H1 (cell line): Measurements from ENCODE around the gene USP38.

ENCODE experiments used
- CBX5 ChIP-seq: fragments of 300-800, 300-1000 bp; sonication (generic); IDR thresholded peaks from 2 replicates; pipeline ENCODE4 v1.7.1; 2016; ENCODE audit warnings: antibody characterized with exemption, low read length, low read depth
- CEBPB ChIP-seq: IDR thresholded peaks from 2 replicates; pipeline ENCODE4 v1.6.1; 2012; ENCODE audit warnings: low read depth, low read length
- CHD1 ChIP-seq: IDR thresholded peaks from 2 replicates; pipeline ENCODE4 v1.6.1; 2012; ENCODE audit warnings: low read depth, low read length, improper control_type of control experiment
- KDM1A ChIP-seq: fragments of 200-600, 300-600 bp; sonication (generic); IDR thresholded peaks from 2 replicates; pipeline ENCODE4 v1.7.1; 2016; ENCODE audit warnings: mild to moderate bottlenecking, low read length, borderline replicate concordance
- SAP30 ChIP-seq: fragments of 300-600 bp; sonication (generic); IDR thresholded peaks from 2 replicates; pipeline ENCODE4 v1.7.1; 2012; ENCODE audit warnings: low read length, moderate library complexity, mild to moderate bottlenecking, inconsistent platforms; ENCODE audit not compliant: insufficient read depth, insufficient replicate concordance
- ZNF274 ChIP-seq: IDR thresholded peaks from 2 replicates; pipeline ENCODE4 v1.7.0; 2012; ENCODE audit warnings: low read length, borderline replicate concordance; ENCODE audit errors: extremely low read depth
- TF ChIP-seq, protein P1 (sequence below): IDR thresholded peaks from 2 replicates; pipeline ENCODE4 v1.6.1; 2011; ENCODE audit warnings: low read depth, mild to moderate bottlenecking, low read length; ENCODE audit not compliant: insufficient read depth
- TF ChIP-seq, protein P2 (sequence below), 3 experiments: IDR thresholded peaks; 1 replicate in 2 of 3; 2 replicates in 1 of 3; pipeline versions ENCODE4 v1.5.1 to v1.6.1; 2011; ENCODE audit warnings: low read length in 3 of 3, mild to moderate bottlenecking in 3 of 3, inconsistent platforms in 2 of 3, low read depth in 1 of 3, moderate library complexity in 1 of 3; ENCODE audit not compliant: insufficient read depth in 1 of 3; ENCODE audit errors: control extremely low read depth in 1 of 3

DNA sequence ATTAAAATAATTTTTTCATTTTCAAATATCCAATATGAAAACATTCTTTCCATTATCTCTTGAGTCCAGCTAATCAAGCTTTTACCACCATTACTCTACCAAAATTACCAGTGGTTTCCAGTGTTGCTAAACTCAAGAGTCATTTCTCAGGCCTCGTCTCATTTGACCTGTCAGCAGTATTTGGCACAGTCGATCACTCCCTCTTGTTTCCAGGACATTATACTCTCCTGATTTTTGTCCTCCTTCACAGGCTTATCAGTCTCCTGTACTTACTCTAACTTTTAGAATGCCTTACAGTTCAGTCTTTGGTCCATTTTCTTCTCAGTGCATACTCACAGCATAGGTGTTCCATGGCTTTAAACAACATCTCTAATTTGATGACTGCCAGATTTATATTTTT, 11.6 kb downstream of the USP38 start:
- TF ChIP-seq, protein P1, sequence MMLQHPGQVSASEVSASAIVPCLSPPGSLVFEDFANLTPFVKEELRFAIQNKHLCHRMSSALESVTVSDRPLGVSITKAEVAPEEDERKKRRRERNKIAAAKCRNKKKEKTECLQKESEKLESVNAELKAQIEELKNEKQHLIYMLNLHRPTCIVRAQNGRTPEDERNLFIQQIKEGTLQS, result no peak
- TF ChIP-seq CHD1 (no peak), KDM1A (no peak), CBX5 (no peak), SAP30 (no peak), ZNF274 (no peak), CEBPB (no peak)
- TF ChIP-seq, protein P2, sequence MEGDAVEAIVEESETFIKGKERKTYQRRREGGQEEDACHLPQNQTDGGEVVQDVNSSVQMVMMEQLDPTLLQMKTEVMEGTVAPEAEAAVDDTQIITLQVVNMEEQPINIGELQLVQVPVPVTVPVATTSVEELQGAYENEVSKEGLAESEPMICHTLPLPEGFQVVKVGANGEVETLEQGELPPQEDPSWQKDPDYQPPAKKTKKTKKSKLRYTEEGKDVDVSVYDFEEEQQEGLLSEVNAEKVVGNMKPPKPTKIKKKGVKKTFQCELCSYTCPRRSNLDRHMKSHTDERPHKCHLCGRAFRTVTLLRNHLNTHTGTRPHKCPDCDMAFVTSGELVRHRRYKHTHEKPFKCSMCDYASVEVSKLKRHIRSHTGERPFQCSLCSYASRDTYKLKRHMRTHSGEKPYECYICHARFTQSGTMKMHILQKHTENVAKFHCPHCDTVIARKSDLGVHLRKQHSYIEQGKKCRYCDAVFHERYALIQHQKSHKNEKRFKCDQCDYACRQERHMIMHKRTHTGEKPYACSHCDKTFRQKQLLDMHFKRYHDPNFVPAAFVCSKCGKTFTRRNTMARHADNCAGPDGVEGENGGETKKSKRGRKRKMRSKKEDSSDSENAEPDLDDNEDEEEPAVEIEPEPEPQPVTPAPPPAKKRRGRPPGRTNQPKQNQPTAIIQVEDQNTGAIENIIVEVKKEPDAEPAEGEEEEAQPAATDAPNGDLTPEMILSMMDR (IDR thresholded peaks at IDR 0.05; ENCODE audit: control extremely low read depth in 1 of 3, insufficient read depth in 1 of 3, low read depth in 1 of 3, low read length in 3 of 3), result no peak
